Keratinocyte (primary cell): ENCODE data around the gene CFAP73. TPM values are rescaled to one million over a fixed set of nuclear protein-coding genes. Genes with fewer than 3 reads are reported as not detected.

ENCODE experiments used
- DNase-seq: peaks from one replicate; pipeline ENCODE4 v3.0.0-alpha.2; 2011; ENCODE audit warnings: low read depth, missing footprints, low spot score
- FAIRE-seq: peaks from 2 replicates; lab custom pipeline; 2011; peaks lifted over from hg19 to GRCh38; lab: Jason Lieb, UNC
- H2AFZ ChIP-seq: 2 replicates; pipeline ENCODE4 v1.6.0; 2012; ENCODE audit warnings: low read length, control low read depth, inconsistent platforms; ENCODE audit not compliant: control insufficient read depth
- H3K27ac ChIP-seq: 2 replicates; pipeline ENCODE4 v1.5.1; 2011; ENCODE audit warnings: low read length; ENCODE audit not compliant: control insufficient read depth, insufficient read depth
- H3K27me3 ChIP-seq: 3 replicates; pipeline ENCODE4 v1.6.0; 2011; ENCODE audit warnings: low read length; ENCODE audit not compliant: control insufficient read depth, insufficient read depth; ENCODE audit errors: extremely low read depth
- H3K36me3 ChIP-seq, 2 experiments: 2 replicates in 1 of 2; 3 replicates in 1 of 2; pipeline ENCODE4 v1.5.1; 2011; ENCODE audit warnings: low read length in 2 of 2, mild to moderate bottlenecking in 1 of 2; ENCODE audit not compliant: control insufficient read depth in 2 of 2, insufficient read depth in 2 of 2; ENCODE audit errors: extremely low read depth in 1 of 2
- H3K4me1 ChIP-seq: 3 replicates; pipeline ENCODE4 v1.5.1; 2011; ENCODE audit warnings: low read length; ENCODE audit not compliant: control insufficient read depth, insufficient read depth; ENCODE audit errors: extremely low read depth
- H3K4me2 ChIP-seq: 3 replicates; pipeline ENCODE4 v1.6.0; 2011; ENCODE audit warnings: low read depth, low read length; ENCODE audit not compliant: control insufficient read depth, insufficient read depth; ENCODE audit errors: extremely low read depth
- H3K4me3 ChIP-seq, 3 experiments: fragments of 200-600 bp in 1 of 3; sonication (generic) in 1 of 3; 2 replicates in 2 of 3; 3 replicates in 1 of 3; pipeline ENCODE4 v1.5.1; 2011 to 2016; ENCODE audit warnings: low read length in 3 of 3, mild to moderate bottlenecking in 3 of 3, control low read depth in 2 of 3, inconsistent platforms in 1 of 3, low read depth in 1 of 3, mixed read lengths in 1 of 3, mixed run types in 1 of 3, moderate library complexity in 1 of 3; ENCODE audit not compliant: control insufficient read depth in 2 of 3, insufficient read depth in 2 of 3; ENCODE audit errors: extremely low read depth in 1 of 3
- H3K79me2 ChIP-seq: 2 replicates; pipeline ENCODE4 v1.6.0; 2012; ENCODE audit warnings: low read length; ENCODE audit not compliant: control insufficient read depth, insufficient read depth
- H3K9ac ChIP-seq: 3 replicates; pipeline ENCODE4 v1.6.0; 2011; ENCODE audit warnings: low read length; ENCODE audit not compliant: control insufficient read depth, insufficient read depth; ENCODE audit errors: extremely low read depth
- H3K9me1 ChIP-seq: 3 replicates; pipeline ENCODE4 v1.6.0; 2011; ENCODE audit warnings: low read length; ENCODE audit not compliant: control insufficient read depth, insufficient read depth; ENCODE audit errors: extremely low read depth
- H3K9me3 ChIP-seq: 2 replicates; pipeline ENCODE4 v1.5.1; 2012; ENCODE audit warnings: low read depth, low read length; ENCODE audit not compliant: control insufficient read depth
- H4K20me1 ChIP-seq: 3 replicates; pipeline ENCODE4 v1.6.0; 2011; ENCODE audit warnings: low read length; ENCODE audit not compliant: control insufficient read depth, insufficient read depth; ENCODE audit errors: extremely low read depth
- EZH2 ChIP-seq: IDR thresholded peaks from one replicate; pipeline ENCODE4 v1.6.1; 2012; ENCODE audit warnings: inconsistent platforms, mild to moderate bottlenecking, low read length, moderate library complexity
- dilution Hi-C: fragments of 300-500 bp; cut with MboI; formaldehyde crosslinking; loops from one replicate; pipeline ENCODE4 v1.7.0; 2020; ENCODE audit warnings: low sequenced_read_pairs; ENCODE audit not compliant: extremely low pct_ligation_motif_present
- polyA plus RNA-seq, 5 experiments: library from polyadenylated mRNA; depleted of rRNA in 3 of 5; stranded (reverse) in 3 of 5; stranded (forward) in 1 of 5; unstranded in 1 of 5; fragments of >200 nt; gene quantifications; 1 replicate in 1 of 5; 2 replicates in 3 of 5; 3 replicates in 1 of 5; pipeline versions ENCODE4 v1.2.1 to v1.2.3, GENCODE V29; 2011 to 2012; ENCODE audit warnings: missing spikeins in 2 of 5, low read depth in 1 of 5, low replicate concordance in 1 of 5
- small RNA-seq, 3 experiments: library from RNA; depleted of rRNA; stranded (forward); fragments of <200 nt; gene quantifications; one replicate each; pipeline ENCODE3, GENCODE V24; 2012; ENCODE audit warnings: low read depth in 3 of 3, low replicate concordance in 1 of 3; ENCODE audit not compliant: insufficient read length in 3 of 3
- TF ChIP-seq, protein P1 (sequence below), 3 experiments: IDR thresholded peaks in 1 of 3; conservative IDR thresholded peaks in 1 of 3; optimal IDR thresholded peaks in 1 of 3; 2 replicates in 2 of 3; 3 replicates in 1 of 3; pipeline versions ENCODE3 to v1.5.1; 2011; ENCODE audit warnings: low read length in 3 of 3, mild to moderate bottlenecking in 3 of 3, moderate library complexity in 2 of 3, control low read depth in 1 of 3, inconsistent platforms in 1 of 3; ENCODE audit not compliant: insufficient read depth in 2 of 3; ENCODE audit errors: extremely low read depth in 1 of 3

The CFAP73 gene
- polyA plus RNA-seq, 1 donor (not counting 4 experiments of a cell fraction or from before 2014, with no cell fraction given), result not detected

DNA sequence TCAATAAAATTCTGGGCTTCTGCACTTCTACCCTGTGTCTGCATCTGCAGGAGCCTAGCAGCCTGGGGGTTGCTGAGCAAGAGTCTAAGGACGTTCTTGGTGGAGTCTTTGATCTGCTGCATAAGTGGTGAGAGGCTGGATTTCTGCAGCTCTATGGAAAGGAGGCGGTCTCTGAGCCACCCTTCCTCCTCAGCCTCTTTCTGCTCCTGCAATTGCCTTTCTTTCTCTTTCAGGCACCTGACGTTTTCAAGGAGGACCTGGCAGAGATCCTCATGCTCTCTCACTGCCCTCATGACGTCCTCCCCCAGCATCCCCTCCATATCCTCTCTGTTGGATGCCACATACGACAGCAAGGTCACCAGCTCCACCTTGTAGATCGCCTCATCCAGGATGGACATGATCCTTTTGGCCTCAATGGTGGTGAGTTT is 58.1 kb downstream of the CFAP73 start:
- H3K9me3 ChIP-seq, result no peaks in the 10 kb centered on the region
- H2AFZ ChIP-seq, result no peak overlapping the region
- no peak overlapping the region for H3K4me3 ChIP-seq
- no peaks in the 10 kb centered on the region for H3K27me3 ChIP-seq
- no peaks in the 10 kb centered on the region for H3K79me2 ChIP-seq
- H3K9ac ChIP-seq, result no peak overlapping the region
- no peaks in the 10 kb centered on the region for H4K20me1 ChIP-seq
- H3K4me1 ChIP-seq, result no peaks in the 10 kb centered on the region
- H3K36me3 ChIP-seq, result no peaks in the 10 kb centered on the region
- TF ChIP-seq EZH2, result no peak
- FAIRE-seq, result no peak
- dilution Hi-C loops, result no loop called here
- no peaks in the 10 kb centered on the region for H3K9me1 ChIP-seq
- H3K27ac ChIP-seq, result no peak overlapping the region
- DNase-seq, result no peak
- no peak overlapping the region for H3K4me2 ChIP-seq

DNA sequence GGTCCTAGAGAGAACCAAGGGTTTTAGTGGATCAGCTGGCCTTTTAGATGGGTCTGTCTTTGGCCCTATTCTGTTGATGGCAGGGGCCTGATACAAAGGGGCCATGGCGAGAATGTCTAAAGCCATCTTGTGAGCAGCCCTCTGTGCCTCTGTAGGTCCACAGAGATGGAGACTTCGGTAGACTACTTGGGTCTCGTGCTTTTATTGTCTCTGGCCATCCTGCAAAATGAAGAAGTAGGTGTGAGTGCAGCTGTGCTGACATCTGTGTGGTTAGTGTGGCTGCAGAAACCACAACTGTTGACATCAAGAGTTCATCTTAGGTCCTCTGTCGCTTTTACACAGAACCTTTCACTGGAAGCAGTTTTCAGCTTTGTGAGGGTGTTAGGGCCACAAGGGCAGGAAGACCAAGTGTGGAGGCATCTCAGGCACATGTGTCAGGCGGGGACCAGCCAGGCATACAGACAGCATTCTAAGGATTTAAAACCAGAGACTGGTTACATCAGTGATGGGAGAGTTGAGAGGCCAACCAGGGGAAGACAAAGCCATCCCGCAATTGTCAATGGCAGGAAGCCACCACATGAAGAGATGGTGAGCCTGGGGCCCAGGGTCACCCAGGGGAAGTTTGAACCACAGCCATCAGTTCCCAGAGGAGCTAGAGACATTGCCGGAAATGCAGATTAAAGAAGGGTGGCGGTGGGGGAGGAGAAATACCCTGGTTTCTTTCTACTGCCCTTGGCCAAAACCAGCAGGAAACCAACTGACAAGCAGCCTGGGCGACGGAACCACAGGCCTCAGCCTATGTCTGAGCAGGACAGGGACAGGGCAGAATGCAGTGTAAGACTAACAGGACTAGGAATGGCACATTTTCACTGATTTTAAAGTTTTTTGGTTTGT is 58.8 kb downstream of the CFAP73 start:
- no peak for FAIRE-seq
- Histone ChIP-seq H4K20me1 (no peaks in the 10 kb centered on the region), H3K4me1 (no peaks in the 10 kb centered on the region), H3K4me3 (no peak overlapping the region), H3K27me3 (no peaks in the 10 kb centered on the region), H3K4me2 (no peak overlapping the region), H3K79me2 (no peaks in the 10 kb centered on the region), H3K9me3 (no peaks in the 10 kb centered on the region), H3K36me3 (no peaks in the 10 kb centered on the region), H2AFZ (no peak overlapping the region), H3K9me1 (no peaks in the 10 kb centered on the region), H3K9ac (no peak overlapping the region), H3K27ac (no peak overlapping the region)
- dilution Hi-C loops, result no loop called here
- no peak for DNase-seq
- no peak for TF ChIP-seq EZH2
- TF ChIP-seq, protein P1, sequence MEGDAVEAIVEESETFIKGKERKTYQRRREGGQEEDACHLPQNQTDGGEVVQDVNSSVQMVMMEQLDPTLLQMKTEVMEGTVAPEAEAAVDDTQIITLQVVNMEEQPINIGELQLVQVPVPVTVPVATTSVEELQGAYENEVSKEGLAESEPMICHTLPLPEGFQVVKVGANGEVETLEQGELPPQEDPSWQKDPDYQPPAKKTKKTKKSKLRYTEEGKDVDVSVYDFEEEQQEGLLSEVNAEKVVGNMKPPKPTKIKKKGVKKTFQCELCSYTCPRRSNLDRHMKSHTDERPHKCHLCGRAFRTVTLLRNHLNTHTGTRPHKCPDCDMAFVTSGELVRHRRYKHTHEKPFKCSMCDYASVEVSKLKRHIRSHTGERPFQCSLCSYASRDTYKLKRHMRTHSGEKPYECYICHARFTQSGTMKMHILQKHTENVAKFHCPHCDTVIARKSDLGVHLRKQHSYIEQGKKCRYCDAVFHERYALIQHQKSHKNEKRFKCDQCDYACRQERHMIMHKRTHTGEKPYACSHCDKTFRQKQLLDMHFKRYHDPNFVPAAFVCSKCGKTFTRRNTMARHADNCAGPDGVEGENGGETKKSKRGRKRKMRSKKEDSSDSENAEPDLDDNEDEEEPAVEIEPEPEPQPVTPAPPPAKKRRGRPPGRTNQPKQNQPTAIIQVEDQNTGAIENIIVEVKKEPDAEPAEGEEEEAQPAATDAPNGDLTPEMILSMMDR (optimal IDR thresholded peaks at IDR 0.05 in 1 of 3, IDR thresholded peaks at IDR 0.05 in 1 of 3, conservative IDR thresholded peaks at IDR 0.05 in 1 of 3; ENCODE audit: extremely low read depth in 1 of 3, insufficient read depth in 2 of 3, low read length in 3 of 3), result no peak

Small RNA genes within 50 kb of the gene (small RNA-seq; reads per million reads assigned to genes)
- gene MIR7106, result 0 reads per million in 3 experiments
- 0 reads per million in 3 experiments for gene RF00019

Other genes starting within 250 kb of the CFAP73 start
- gene OAS1, start 242.8 kb upstream of the CFAP73 start, polyA plus RNA-seq, result 88.3 to 102 TPM (median 95.0 TPM) in 3 replicates
- 54.1 to 104 TPM (median 59.2 TPM) in 3 replicates for gene OAS3, start 211.2 kb upstream of the CFAP73 start, polyA plus RNA-seq
- gene OAS2, start 171.2 kb upstream of the CFAP73 start, polyA plus RNA-seq, result 88.1 to 106 TPM (median 92.7 TPM) in 3 replicates
- gene DTX1, start 93.0 kb upstream of the CFAP73 start, polyA plus RNA-seq, result not detected in 3 replicates
- gene RASAL1, start 14.0 kb upstream of the CFAP73 start, polyA plus RNA-seq, result 0.05 to 0.17 TPM (median 0.06 TPM) in 3 replicates
- 42.1 to 47.3 TPM (median 44.6 TPM) in 3 replicates for gene DDX54, start 35.8 kb downstream of the CFAP73 start, polyA plus RNA-seq
- 11.8 to 14.5 TPM (median 14.5 TPM) in 3 replicates for gene RITA1, start 36.0 kb downstream of the CFAP73 start, polyA plus RNA-seq
- 6.8 to 13.9 TPM (median 8.0 TPM) in 3 replicates for gene TPCN1, start 71.7 kb downstream of the CFAP73 start, polyA plus RNA-seq
- 8.0 to 14.6 TPM (median 8.8 TPM) in 3 replicates for gene SLC8B1, start 185.4 kb downstream of the CFAP73 start, polyA plus RNA-seq
- gene PLBD2, start 208.9 kb downstream of the CFAP73 start, polyA plus RNA-seq, result 6.4 to 12.9 TPM (median 10.8 TPM) in 3 replicates